Stimulated activated CD8-positive, alpha-beta memory T cell treated with anti-CD3 and anti-CD28 coated beads, Interleukin-7, amount 100 ng/mL, for 4 hours (primary cell): ENCODE data around the gene OR2T3.
"Not testable (repeated sequence)": the region's sequence is repeated elsewhere in the genome, so short reads cannot be mapped to it uniquely, and the experiment has no call there.

Source experiments
- DNase-seq, 2 donors: peaks; one replicate each; pipeline ENCODE4 v3.0.0-alpha.2; 2020; ENCODE audit warnings: low read depth in 2 of 2

The OR2T3 gene

GRCh38 chr1:248472111-248472510 is 1.0 kb upstream of the OR2T3 start:
- DNase-seq = not testable (repeated sequence)

GRCh38 chr1:248475660-248476059 is 2.5 kb downstream of the OR2T3 start:
- DNase-seq = not testable (repeated sequence)

GRCh38 chr1:248481686-248482579 is 8.8 kb downstream of the OR2T3 start:
- DNase-seq = not testable (repeated sequence)

- not testable (repeated sequence) for DNase-seq
Measured at GRCh38 chr1:248488289-248488688, 15.1 kb downstream of the OR2T3 start, which contains the start of gene OR2T5. Gene OR2T5, plus strand, starts transcription at chr1:248488589. Its CDS starts 0 bp downstream, at chr1:248488589.

- DNase-seq = not testable (repeated sequence)
Measured at GRCh38 chr1:248496661-248497060, 23.5 kb downstream of the OR2T3 start.

GRCh38 chr1:248500305-248501035 is 27.3 kb downstream of the OR2T3 start:
- not testable (repeated sequence) for DNase-seq

- not testable (repeated sequence) for DNase-seq
Measured at GRCh38 chr1:248507773-248508172, 34.6 kb downstream of the OR2T3 start, which contains the start of gene OR2G6. Gene OR2G6, plus strand, starts transcription at chr1:248508073. Its CDS starts 13,574 bp downstream, at chr1:248521647.

- not testable (repeated sequence) for DNase-seq
Measured at GRCh38 chr1:248510217-248510616, 37.1 kb downstream of the OR2T3 start.

GRCh38 chr1:248521856-248522255 is 48.7 kb downstream of the OR2T3 start:
- DNase-seq = no peak
